OCI-LY3 (cell line): ENCODE data around the gene RBFOX1.

ENCODE experiments used
- EZH2phosphoT487 ChIP-seq: fragments of 200-600 bp; shearing (Covaris generic); IDR thresholded peaks from 2 replicates; pipeline ENCODE4 v1.6.1; 2018; ENCODE audit warnings: antibody characterized with exemption, mixed run types, low read depth
- TF ChIP-seq, protein P1 (sequence below): fragments of 200-600, 300-600 bp; sonication (generic); IDR thresholded peaks from 2 replicates; pipeline ENCODE4 v1.5.1; 2014; ENCODE audit warnings: antibody characterized with exemption, low read length, low read depth

DNA sequence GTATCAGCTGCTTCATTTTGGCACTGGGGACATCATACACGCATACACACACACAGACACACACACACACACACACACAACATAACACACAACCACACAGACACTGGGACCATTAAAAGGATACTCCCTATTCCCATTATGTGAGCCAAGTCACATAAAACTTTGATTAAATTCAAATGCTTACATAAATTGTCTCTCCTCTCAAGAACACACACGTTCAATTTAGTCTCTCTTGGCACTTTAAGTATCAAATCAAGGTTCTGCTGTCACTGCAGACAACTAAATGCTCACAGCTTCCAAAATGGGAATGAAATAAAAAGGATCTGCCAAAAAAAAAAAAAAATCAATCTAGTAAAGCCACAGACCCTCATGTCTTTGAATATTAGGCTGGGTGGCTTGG lies 184.9 kb downstream of the RBFOX1 start:
- TF ChIP-seq, protein P1, sequence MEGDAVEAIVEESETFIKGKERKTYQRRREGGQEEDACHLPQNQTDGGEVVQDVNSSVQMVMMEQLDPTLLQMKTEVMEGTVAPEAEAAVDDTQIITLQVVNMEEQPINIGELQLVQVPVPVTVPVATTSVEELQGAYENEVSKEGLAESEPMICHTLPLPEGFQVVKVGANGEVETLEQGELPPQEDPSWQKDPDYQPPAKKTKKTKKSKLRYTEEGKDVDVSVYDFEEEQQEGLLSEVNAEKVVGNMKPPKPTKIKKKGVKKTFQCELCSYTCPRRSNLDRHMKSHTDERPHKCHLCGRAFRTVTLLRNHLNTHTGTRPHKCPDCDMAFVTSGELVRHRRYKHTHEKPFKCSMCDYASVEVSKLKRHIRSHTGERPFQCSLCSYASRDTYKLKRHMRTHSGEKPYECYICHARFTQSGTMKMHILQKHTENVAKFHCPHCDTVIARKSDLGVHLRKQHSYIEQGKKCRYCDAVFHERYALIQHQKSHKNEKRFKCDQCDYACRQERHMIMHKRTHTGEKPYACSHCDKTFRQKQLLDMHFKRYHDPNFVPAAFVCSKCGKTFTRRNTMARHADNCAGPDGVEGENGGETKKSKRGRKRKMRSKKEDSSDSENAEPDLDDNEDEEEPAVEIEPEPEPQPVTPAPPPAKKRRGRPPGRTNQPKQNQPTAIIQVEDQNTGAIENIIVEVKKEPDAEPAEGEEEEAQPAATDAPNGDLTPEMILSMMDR = no peak
- TF ChIP-seq EZH2phosphoT487 = no peak
